WTC11 (cell line): ENCODE measurements around the gene LMAN2L. TPM values are rescaled to one million over a fixed set of nuclear protein-coding genes. Genes with fewer than 3 reads are reported as not detected.

Experiments used
- ATAC-seq: fragments of 200-7000 bp; cut with Tn5 transposase; 2 replicates; pipeline ENCODE4 v1.10.0; 2021; ENCODE audit warnings: mild to moderate bottlenecking, moderate library complexity
- CTCF ChIA-PET: fragments of 300-600 bp; sonication (Branson Sonifier 250); formaldehyde crosslinking; loops from one replicate; lab custom pipeline; 2021; ENCODE audit warnings: antibody characterized with exemption; lab: Charles Lee
- POLR2A ChIA-PET: fragments of 350-600 bp; sonication (Branson Sonifier 250); formaldehyde crosslinking; loops from one replicate; lab custom pipeline; 2021; ENCODE audit warnings: antibody characterized with exemption; lab: Charles Lee
- DNase-seq: peaks from one replicate; pipeline ENCODE4 v3.0.0; 2021; ENCODE audit warnings: low spot score
- H3K27ac Mint-ChIP-seq: 2 replicates; pipeline ENCODE4 v1.8.0; 2021; ENCODE audit warnings: mixed read lengths
- H3K27me3 Mint-ChIP-seq: 2 replicates; pipeline ENCODE4 v1.8.0; 2021; ENCODE audit warnings: low read depth, mild to moderate bottlenecking, moderate library complexity, mixed read lengths
- H3K36me3 Mint-ChIP-seq: 2 replicates; pipeline ENCODE4 v1.8.0; 2021; ENCODE audit warnings: mixed read lengths
- H3K4me1 Mint-ChIP-seq: 2 replicates; pipeline ENCODE4 v1.8.0; 2022; ENCODE audit warnings: mixed read lengths
- H3K4me3 Mint-ChIP-seq: 2 replicates; pipeline ENCODE4 v1.8.0; 2021; ENCODE audit warnings: mild to moderate bottlenecking, moderate library complexity, mixed read lengths
- H3K9me3 Mint-ChIP-seq: 2 replicates; pipeline ENCODE4 v1.8.0; 2021; ENCODE audit warnings: mixed read lengths
- E2F5 ChIP-seq: sonication (generic); formaldehyde crosslinking; IDR thresholded peaks from 2 replicates; pipeline ENCODE4 v1.8.1; 2022; ENCODE audit warnings: mild to moderate bottlenecking, moderate library complexity, missing genetic modification reagents
- GTF2I ChIP-seq: fragments of 250-450 bp; sonication (Bioruptor Pico); conservative IDR thresholded peaks from 2 replicates; pipeline ENCODE4 v1.4.0; 2021; ENCODE audit warnings: mild to moderate bottlenecking
- HMGXB4 ChIP-seq: sonication (generic); formaldehyde crosslinking; IDR thresholded peaks from 2 replicates; pipeline ENCODE4 v1.8.1; 2023; ENCODE audit warnings: mild to moderate bottlenecking, moderate library complexity, missing genetic modification reagents
- JAZF1 ChIP-seq: fragments of 250-450 bp; sonication (Bioruptor Pico); IDR thresholded peaks from 2 replicates; pipeline ENCODE4 v1.9.0; 2021; ENCODE audit warnings: moderate library complexity, mild to moderate bottlenecking, inconsistent platforms
- MYBL2 ChIP-seq: sonication (generic); formaldehyde crosslinking; IDR thresholded peaks from 2 replicates; pipeline ENCODE4 v1.8.1; 2023; ENCODE audit warnings: mild to moderate bottlenecking, moderate library complexity, missing genetic modification reagents
- NR1H2 ChIP-seq: sonication (generic); formaldehyde crosslinking; IDR thresholded peaks from 2 replicates; pipeline ENCODE4 v1.9.0; 2021; ENCODE audit warnings: mild to moderate bottlenecking, moderate library complexity, missing genetic modification reagents
- PRDM15 ChIP-seq: sonication (generic); formaldehyde crosslinking; IDR thresholded peaks from 2 replicates; pipeline ENCODE4 v1.8.0; 2022; ENCODE audit warnings: missing genetic modification reagents
- SMAD3 ChIP-seq: sonication (generic); formaldehyde crosslinking; IDR thresholded peaks from 2 replicates; pipeline ENCODE4 v1.8.0; 2022; ENCODE audit warnings: missing genetic modification reagents, mild to moderate bottlenecking, borderline replicate concordance
- TEAD1 ChIP-seq: sonication (generic); formaldehyde crosslinking; IDR thresholded peaks from 2 replicates; pipeline ENCODE4 v1.8.0; 2022; ENCODE audit warnings: mild to moderate bottlenecking, missing genetic modification reagents
- TEAD4 ChIP-seq: sonication (generic); formaldehyde crosslinking; IDR thresholded peaks from 2 replicates; pipeline ENCODE4 v1.8.0; 2022; ENCODE audit warnings: mild to moderate bottlenecking, missing genetic modification reagents
- USF2 ChIP-seq: sonication (generic); formaldehyde crosslinking; IDR thresholded peaks from 2 replicates; pipeline ENCODE4 v1.8.1; 2023; ENCODE audit warnings: mild to moderate bottlenecking, missing genetic modification reagents, moderate library complexity
- ZNF219 ChIP-seq: sonication (generic); formaldehyde crosslinking; IDR thresholded peaks from 2 replicates; pipeline ENCODE4 v1.8.0; 2023; ENCODE audit warnings: missing genetic modification reagents, mild to moderate bottlenecking, borderline replicate concordance
- ZNF263 ChIP-seq: sonication (generic); formaldehyde crosslinking; IDR thresholded peaks from 2 replicates; pipeline ENCODE4 v1.8.1; 2022; ENCODE audit warnings: low read depth, mild to moderate bottlenecking, moderate library complexity, missing genetic modification reagents
- ZNF423 ChIP-seq: fragments of 250-450 bp; sonication (Bioruptor Pico); IDR thresholded peaks from 2 replicates; pipeline ENCODE4 v2.1.2; 2022; ENCODE audit warnings: mild to moderate bottlenecking, moderate library complexity
- ZNF671 ChIP-seq: fragments of 250-450 bp; sonication (Bioruptor Pico); IDR thresholded peaks from 2 replicates; pipeline ENCODE4 v1.8.0; 2021; ENCODE audit warnings: mild to moderate bottlenecking
- ZSCAN18 ChIP-seq: fragments of 250-450 bp; sonication (Bioruptor Pico); IDR thresholded peaks from 2 replicates; pipeline ENCODE4 v2.1.2; 2022; ENCODE audit warnings: mild to moderate bottlenecking, moderate library complexity
- total RNA-seq: library from RNA; stranded (reverse); gene quantifications from 3 replicates; pipeline ENCODE4 v1.2.3, GENCODE V29; 2021
- TF ChIP-seq, protein P1 (sequence below): sonication (generic); formaldehyde crosslinking; IDR thresholded peaks from 2 replicates; pipeline ENCODE4 v1.8.1; 2023; ENCODE audit warnings: mild to moderate bottlenecking, missing genetic modification reagents, borderline replicate concordance
- TF ChIP-seq, protein P2 (sequence below): fragments of 250-450 bp; sonication (Bioruptor Pico); conservative IDR thresholded peaks from 2 replicates; pipeline ENCODE4 v1.9.0; 2021; ENCODE audit warnings: mild to moderate bottlenecking

LMAN2L gene
- total RNA-seq, 1 experiment from 2014 or later, result 13.5 TPM

DNA sequence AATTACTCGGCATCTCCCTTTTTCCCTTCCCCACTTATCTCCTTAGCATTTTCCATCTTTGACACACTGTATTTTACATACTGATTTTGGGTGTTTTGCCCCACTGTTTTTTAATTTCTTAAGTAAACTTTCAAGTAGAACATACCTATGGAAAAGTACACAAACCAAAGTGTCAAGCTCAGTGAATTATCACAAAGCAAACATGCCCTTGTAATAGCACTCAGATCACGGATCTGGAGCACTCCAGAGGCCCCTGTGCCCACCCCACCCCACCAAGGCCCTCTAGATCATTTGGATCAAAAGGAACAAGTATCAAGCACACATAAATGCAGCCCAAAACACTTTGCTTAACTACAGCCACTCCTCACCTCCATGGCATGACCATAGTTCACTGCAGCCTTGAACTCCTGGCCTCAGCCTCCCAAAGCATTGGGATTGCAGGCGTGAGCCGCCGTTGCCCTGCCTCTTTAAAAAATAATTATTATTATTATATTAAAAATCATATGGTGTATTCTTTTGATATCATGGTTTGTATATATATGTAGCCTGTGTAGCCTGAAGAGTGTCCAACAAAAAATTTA is 59.2 kb downstream of the LMAN2L start:
- H3K27ac Mint-ChIP-seq, result no peak overlapping the region
- H3K4me1 Mint-ChIP-seq, result peaks cover 16% of the 10 kb centered on the region
- H3K36me3 Mint-ChIP-seq, result no peaks in the 10 kb centered on the region
- no peaks in the 10 kb centered on the region for H3K27me3 Mint-ChIP-seq
- TF ChIP-seq GTF2I (CRISPR knock-in tag) (no peak), ZNF263 (CRISPR knock-in tag) (no peak), E2F5 (no peak), MYBL2 (CRISPR knock-in tag) (no peak), TEAD4 (CRISPR knock-in tag) (no peak), USF2 (no peak), HMGXB4 (no peak), TEAD1 (CRISPR knock-in tag) (no peak), JAZF1 (CRISPR knock-in tag) (no peak), ZNF671 (CRISPR knock-in tag) (no peak), ZNF423 (CRISPR knock-in tag) (no peak), ZNF219 (no peak), PRDM15 (CRISPR knock-in tag) (no peak), NR1H2 (no peak), SMAD3 (no peak), ZSCAN18 (CRISPR knock-in tag) (no peak)
- TF ChIP-seq, protein P1, sequence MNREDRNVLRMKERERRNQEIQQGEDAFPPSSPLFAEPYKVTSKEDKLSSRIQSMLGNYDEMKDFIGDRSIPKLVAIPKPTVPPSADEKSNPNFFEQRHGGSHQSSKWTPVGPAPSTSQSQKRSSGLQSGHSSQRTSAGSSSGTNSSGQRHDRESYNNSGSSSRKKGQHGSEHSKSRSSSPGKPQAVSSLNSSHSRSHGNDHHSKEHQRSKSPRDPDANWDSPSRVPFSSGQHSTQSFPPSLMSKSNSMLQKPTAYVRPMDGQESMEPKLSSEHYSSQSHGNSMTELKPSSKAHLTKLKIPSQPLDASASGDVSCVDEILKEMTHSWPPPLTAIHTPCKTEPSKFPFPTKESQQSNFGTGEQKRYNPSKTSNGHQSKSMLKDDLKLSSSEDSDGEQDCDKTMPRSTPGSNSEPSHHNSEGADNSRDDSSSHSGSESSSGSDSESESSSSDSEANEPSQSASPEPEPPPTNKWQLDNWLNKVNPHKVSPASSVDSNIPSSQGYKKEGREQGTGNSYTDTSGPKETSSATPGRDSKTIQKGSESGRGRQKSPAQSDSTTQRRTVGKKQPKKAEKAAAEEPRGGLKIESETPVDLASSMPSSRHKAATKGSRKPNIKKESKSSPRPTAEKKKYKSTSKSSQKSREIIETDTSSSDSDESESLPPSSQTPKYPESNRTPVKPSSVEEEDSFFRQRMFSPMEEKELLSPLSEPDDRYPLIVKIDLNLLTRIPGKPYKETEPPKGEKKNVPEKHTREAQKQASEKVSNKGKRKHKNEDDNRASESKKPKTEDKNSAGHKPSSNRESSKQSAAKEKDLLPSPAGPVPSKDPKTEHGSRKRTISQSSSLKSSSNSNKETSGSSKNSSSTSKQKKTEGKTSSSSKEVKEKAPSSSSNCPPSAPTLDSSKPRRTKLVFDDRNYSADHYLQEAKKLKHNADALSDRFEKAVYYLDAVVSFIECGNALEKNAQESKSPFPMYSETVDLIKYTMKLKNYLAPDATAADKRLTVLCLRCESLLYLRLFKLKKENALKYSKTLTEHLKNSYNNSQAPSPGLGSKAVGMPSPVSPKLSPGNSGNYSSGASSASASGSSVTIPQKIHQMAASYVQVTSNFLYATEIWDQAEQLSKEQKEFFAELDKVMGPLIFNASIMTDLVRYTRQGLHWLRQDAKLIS (CRISPR knock-in tag), result no peak
- TF ChIP-seq, protein P2, sequence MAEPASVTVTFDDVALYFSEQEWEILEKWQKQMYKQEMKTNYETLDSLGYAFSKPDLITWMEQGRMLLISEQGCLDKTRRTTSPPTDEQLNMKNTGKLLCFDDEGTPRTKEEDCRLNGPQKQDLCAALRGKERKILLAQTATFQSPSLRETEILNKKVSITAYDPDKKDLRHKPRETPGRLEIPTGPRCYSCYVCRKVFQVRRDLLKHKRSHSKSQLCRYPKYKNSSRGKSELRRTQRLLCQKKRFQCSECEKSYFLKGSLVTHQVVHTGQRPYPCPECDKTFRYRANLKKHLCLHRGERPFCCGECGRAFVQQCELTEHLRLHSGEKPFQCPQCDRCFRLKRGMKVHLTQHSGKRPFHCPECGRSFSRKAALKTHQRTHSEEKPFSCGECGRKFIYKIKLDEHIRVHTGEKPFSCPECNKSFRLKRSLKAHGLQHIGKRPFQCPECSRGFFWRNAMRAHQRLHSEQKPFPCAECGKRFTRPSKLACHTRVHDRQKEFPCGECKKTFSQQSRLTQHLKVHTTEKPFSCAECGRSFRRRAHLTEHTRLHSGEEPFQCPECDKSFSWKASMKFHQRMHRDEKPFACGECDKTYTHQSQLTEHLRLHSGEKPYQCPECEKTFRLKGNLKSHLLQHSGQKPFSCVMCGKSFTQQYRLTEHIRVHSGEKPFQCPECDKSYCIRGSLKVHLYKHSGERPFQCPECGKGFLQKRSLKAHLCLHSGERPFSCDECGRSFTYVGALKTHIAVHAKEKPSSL, result no peak
- CTCF ChIA-PET, result no interaction called here
- H3K4me3 Mint-ChIP-seq, result no peak overlapping the region
- DNase-seq (no peak), ATAC-seq (no peak)
- POLR2A ChIA-PET, result no interaction called here
- no peaks in the 10 kb centered on the region for H3K9me3 Mint-ChIP-seq
